Endothelial cell of hepatic sinusoid (primary cell): Measurements from ENCODE around the gene HBD.

Source experiments
- in situ Hi-C: cut with HindIII; loops from 2 replicates; pipeline ENCODE4 v1.10.0; 2017; ENCODE audit warnings: low sequenced_read_pairs

HBD gene

DNA sequence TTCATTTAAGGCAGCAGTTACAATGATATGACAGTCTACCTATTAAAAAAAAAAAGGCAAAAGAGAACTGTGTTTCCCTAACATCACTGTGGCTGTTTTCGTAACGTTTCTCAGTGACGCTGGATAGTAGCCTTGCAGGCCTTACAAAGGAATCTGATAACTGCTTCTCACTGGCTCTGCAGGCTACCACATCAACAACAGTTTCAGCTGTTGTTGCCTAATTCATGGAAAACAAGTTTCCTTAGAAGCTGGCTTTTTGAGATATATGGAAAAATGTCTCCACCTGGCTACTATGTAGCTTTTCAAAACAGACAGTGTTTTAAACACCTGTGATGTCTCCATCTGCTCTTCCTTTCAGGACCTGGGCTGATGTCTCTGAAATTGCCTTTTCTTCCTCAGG is 37.6 kb downstream of the HBD start:
- in situ Hi-C loops = no loop called here

DNA sequence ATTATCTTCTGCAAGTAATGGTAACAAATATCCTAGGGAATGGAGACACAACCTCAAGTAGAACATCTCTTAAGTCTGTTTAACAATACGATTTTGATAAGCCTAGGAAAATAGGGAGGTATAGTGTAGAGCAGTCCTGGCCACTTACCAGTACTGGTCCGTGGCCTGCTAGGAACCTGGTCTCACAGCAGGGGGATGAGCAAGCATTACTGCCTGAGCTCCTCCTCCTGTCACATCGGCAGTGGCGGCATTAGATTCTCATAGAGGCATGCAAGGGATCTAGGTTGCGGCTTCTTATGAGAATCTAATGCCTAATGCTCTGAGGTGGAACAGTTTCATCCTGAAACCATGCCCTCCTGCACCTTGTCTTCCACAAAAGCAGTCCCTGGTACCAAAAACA is 38.2 kb downstream of the HBD start:
- in situ Hi-C loops = no loop called here

DNA sequence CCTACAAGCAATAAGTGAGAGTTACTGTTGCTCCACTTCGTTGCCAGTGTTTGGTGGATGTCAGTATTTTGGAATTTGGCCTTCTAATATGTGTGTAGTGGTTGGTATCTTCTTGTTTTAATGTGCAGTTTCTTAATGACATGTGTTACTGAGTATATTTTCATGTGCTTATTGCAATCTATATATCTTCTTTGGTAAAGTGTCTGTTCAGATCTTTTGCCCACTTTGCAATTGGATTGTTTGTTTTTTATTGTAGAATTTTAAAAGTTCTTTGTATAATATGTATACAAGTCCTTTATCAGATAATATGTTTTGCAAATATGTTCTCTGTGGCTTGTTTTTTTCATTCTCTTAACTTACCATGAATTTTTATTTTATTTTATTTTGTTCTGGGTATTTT is 41.5 kb downstream of the HBD start:
- in situ Hi-C loops = no loop called here

DNA sequence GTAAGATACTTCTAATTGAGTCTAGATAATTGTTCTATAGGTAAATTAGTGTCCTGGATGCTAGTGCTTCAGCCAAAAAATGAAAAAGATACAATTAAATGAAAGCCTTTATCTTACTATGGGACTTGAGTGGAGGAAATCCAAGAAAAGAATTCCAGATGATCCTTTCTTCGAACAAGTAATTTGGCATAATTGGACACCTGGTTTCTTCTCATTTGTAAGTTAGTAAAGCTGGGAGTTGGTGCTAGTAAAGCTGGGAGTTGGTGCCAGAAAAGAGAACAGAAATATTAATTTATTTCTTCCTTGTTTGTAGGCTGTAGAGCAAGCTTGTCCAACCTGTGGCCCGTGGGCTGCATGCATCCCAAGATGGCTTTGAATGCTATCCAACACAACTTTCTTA is 46.1 kb downstream of the HBD start:
- in situ Hi-C loops = no loop called here
